ENCODE data around the gene PGAP6.

DNA sequence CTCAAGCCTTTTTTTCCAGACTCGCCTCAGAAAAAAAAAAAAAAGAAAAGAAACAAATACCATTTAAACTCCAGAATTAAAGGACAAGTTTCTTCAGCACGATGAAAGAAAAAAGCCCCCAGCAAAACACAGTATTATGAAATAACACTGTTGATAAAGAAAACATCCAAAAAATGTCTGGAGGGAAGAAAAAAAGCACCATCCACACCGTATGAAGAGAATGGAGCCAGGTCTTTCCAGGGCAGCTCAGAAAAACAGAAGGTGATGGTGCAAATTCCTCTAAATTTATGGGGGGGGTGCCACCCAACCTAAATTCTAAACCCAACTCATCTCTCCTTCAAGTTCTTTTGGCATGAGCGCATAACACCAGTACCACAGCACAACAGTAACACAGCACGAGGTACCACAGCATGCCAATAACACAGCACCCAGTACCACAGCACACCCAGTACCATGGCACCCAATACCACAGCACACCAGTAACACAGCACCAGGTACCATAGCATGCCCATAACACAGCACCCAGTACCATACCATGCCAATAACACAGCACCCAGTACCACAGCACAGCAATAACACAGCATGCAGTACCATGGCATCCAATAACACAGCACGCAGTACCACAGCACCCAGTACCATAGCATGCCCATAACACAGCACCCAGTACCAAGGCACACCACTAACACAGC lies 48.2 kb downstream of the PGAP6 start:
- TF ChIP-seq, protein P1, sequence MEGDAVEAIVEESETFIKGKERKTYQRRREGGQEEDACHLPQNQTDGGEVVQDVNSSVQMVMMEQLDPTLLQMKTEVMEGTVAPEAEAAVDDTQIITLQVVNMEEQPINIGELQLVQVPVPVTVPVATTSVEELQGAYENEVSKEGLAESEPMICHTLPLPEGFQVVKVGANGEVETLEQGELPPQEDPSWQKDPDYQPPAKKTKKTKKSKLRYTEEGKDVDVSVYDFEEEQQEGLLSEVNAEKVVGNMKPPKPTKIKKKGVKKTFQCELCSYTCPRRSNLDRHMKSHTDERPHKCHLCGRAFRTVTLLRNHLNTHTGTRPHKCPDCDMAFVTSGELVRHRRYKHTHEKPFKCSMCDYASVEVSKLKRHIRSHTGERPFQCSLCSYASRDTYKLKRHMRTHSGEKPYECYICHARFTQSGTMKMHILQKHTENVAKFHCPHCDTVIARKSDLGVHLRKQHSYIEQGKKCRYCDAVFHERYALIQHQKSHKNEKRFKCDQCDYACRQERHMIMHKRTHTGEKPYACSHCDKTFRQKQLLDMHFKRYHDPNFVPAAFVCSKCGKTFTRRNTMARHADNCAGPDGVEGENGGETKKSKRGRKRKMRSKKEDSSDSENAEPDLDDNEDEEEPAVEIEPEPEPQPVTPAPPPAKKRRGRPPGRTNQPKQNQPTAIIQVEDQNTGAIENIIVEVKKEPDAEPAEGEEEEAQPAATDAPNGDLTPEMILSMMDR (IDR thresholded peaks at IDR 0.05): no peak
- no peak for TF ChIP-seq MEF2A (IDR thresholded peaks at IDR 0.05; ENCODE audit: borderline replicate concordance, low read depth)
- TF ChIP-seq EP300 (IDR thresholded peaks at IDR 0.05; ENCODE audit: borderline replicate concordance in 1 of 2, low read depth in 1 of 2, low read length in 1 of 2): no peak
- no peak for TF ChIP-seq POLR2AphosphoS5 (IDR thresholded peaks at IDR 0.05; ENCODE audit: low read depth, low read length)
- no peak for TF ChIP-seq ZBTB33 (IDR thresholded peaks at IDR 0.05; ENCODE audit: borderline replicate concordance, low read depth)
- no peak for TF ChIP-seq GATA2 (CRISPR knock-in tag; IDR thresholded peaks at IDR 0.05)
- no peak for TF ChIP-seq CHD2 (IDR thresholded peaks at IDR 0.05; ENCODE audit: low read length, partially characterized antibody)
- TF ChIP-seq, protein P2, sequence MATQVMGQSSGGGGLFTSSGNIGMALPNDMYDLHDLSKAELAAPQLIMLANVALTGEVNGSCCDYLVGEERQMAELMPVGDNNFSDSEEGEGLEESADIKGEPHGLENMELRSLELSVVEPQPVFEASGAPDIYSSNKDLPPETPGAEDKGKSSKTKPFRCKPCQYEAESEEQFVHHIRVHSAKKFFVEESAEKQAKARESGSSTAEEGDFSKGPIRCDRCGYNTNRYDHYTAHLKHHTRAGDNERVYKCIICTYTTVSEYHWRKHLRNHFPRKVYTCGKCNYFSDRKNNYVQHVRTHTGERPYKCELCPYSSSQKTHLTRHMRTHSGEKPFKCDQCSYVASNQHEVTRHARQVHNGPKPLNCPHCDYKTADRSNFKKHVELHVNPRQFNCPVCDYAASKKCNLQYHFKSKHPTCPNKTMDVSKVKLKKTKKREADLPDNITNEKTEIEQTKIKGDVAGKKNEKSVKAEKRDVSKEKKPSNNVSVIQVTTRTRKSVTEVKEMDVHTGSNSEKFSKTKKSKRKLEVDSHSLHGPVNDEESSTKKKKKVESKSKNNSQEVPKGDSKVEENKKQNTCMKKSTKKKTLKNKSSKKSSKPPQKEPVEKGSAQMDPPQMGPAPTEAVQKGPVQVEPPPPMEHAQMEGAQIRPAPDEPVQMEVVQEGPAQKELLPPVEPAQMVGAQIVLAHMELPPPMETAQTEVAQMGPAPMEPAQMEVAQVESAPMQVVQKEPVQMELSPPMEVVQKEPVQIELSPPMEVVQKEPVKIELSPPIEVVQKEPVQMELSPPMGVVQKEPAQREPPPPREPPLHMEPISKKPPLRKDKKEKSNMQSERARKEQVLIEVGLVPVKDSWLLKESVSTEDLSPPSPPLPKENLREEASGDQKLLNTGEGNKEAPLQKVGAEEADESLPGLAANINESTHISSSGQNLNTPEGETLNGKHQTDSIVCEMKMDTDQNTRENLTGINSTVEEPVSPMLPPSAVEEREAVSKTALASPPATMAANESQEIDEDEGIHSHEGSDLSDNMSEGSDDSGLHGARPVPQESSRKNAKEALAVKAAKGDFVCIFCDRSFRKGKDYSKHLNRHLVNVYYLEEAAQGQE (IDR thresholded peaks at IDR 0.05; ENCODE audit: low read depth, low read length): no peak
- no peak for TF ChIP-seq MXI1 (IDR thresholded peaks at IDR 0.05; ENCODE audit: low read depth, low read length)
- no peak for TF ChIP-seq RCOR1 (IDR thresholded peaks at IDR 0.05; ENCODE audit: low read length)
- no peak for TF ChIP-seq SMC3 (IDR thresholded peaks at IDR 0.05; ENCODE audit: low read depth, low read length)

All from SK-N-SH (cell line).